LHCN-M2 (cell line): Measurements from ENCODE around the gene EIF4G3. TPM values are rescaled to one million over a fixed set of nuclear protein-coding genes. Genes with fewer than 3 reads are reported as not detected.
A peak's percentile ranks its signal among the peaks of the same experiment; 100 is the strongest.
"Not testable (repeated sequence)": the region's sequence is repeated elsewhere in the genome, so short reads cannot be mapped to it uniquely, and the experiment has no call there.

ENCODE experiments used
- DNase-seq: peaks from one replicate; pipeline ENCODE4 v3.0.0-alpha.2; 2012; ENCODE audit warnings: low read depth
- total RNA-seq: library from RNA; depleted of rRNA; stranded (reverse); fragments of >200 nt; gene quantifications from 2 replicates; pipeline ENCODE4 v1.2.3, GENCODE V29; 2014

The EIF4G3 gene
- total RNA-seq, 1 experiment from 2014 or later = 45.8 TPM

DNA sequence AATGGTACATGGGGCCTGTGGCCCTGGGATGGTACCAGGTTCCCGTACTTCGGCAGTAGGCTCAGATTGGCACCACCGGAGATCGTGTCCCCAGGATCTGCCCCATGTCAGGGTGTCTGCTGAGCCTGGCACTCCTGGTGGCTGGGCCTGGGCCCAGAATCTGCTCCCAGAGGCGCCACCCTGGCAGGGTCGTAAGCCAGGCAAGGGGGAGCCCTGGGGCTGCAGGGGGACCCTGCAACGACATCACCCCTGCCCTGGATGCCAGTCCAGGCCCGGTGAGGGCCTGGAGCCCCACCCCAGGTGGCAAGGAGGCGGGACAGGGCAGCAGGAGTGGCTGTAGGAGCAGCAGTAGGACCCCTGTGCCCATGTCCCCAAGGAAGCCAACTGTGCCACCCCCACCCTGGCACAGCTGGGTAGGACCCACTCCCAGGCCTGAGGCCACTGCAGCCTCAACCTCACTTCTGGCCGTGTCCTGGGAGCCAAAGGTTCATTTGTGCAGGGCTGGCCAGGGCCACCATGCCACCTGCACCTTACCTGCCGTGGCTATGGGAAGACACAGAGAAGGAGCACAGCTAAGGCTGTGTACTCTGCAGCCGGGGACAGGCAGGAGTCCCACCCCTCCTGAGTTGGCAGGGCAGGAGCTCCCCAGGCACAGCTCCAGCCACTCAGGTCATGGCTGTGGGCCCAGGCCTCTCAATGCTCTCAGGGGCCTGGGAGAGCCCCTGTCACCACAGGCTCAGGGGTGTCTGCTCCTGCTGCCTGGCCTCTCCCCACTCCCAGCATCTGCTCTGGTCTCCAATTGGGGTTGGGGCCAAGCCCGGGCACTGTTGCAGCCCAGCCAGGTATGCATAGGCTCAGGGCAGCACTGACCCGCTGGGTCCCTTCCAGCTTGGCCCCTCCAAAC, 141.7 kb downstream of the EIF4G3 start:
- DNase-seq = no peak

DNA sequence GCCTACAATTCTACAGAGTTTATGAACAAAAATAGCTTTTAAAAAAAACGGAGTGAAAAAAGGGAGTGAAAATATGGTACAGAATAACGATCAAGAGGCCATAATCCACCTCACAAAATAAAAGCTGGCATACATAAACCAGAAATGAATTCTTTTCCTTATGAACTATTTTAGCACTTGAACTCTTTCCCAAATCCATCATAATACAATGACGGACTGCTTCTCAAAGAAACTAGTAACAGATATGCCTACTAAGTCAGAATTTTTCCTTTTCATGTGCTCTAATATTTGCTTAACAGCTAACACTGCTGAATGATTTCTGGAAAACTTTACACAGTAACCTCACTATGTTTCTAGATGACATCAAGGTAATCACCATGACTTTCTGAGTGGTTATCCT, 144.0 kb downstream of the EIF4G3 start:
- no peak for DNase-seq

DNA sequence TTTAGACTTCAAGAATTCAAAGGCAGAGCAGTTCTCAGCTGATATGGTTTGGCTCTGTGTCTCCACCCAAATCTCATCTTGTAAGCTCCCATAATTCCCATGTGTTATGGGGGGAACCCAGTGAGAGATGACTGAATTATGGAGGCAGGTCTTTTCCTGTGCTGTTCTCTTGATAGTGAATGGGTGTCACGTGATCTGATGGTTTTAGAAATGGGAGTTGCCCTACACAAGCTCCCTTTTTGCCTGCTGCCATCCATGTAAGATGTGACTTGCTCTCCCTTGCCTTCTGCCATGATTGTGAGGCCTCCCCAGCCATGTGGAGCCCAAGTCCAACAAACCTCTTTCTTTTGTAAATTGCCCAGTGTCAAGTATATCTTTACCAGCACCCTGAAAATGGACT, 146.5 kb downstream of the EIF4G3 start:
- DNase-seq = no peak

DNA sequence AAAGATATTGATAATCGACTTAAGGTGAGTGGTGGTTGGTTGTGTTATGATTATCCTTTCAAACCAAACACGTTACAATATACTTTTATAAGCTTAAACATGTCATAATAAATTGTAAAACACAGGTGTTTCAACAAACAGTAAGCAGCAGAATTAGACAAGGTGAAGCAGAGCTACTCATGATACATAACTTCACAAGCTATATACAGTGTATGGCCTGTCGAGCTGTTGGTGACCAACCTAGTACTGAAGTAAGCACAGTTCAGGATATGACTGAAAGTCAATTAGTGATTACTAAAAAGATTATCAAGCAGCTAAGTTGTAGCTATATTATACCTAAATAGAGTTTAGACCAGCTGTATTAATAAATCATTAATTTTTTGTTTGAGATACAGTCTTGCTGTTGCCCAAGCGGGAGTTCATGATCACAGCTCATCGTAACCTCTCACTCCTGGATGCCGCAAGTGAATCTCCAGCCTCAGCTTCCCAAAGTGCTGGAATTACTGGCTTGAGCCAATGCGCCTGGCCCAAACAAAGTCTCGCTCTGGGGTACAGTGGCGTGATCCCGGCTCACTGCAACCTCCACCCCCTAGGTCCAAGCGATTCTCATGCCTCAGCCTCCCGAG, 148.1 kb downstream of the EIF4G3 start:
- no peak for DNase-seq

DNA sequence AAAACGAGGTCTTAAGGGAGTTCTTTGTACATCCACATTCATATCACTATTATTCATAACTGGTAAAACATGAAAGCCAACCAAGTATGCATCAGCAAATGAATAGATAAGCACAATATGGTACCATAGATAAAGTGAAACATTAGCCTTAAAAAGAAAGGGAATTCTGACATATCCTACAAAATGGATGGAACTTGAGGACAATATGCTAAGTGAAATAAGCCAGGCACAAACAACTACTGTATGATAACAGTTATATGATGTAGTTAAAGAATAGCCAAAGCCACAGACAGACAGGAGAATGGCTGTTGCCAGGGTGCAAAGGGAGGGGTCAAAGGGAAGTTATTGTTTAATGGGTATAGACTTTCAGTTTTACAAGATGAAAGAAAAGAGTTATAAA, 148.9 kb downstream of the EIF4G3 start:
- no peak for DNase-seq

DNA sequence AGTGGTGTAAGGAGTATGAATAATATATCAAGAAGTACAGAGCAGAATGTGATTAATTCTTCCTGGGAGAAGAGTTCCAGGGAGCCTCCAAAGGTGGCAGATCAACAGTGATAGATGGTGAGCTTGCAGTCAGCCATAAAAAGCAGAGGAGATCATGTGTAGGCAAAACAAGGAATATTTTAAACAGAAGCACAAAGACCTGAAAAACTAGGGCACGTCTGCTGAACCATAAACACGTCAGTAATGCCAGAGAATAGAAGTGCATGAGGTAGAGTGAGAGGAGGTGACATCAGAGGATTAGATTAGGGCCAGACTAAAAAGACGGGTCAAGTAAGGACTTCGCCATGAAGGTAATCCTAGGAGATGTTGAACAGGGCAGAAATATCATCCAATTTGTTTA, 151.8 kb downstream of the EIF4G3 start:
- DNase-seq = no peak

DNA sequence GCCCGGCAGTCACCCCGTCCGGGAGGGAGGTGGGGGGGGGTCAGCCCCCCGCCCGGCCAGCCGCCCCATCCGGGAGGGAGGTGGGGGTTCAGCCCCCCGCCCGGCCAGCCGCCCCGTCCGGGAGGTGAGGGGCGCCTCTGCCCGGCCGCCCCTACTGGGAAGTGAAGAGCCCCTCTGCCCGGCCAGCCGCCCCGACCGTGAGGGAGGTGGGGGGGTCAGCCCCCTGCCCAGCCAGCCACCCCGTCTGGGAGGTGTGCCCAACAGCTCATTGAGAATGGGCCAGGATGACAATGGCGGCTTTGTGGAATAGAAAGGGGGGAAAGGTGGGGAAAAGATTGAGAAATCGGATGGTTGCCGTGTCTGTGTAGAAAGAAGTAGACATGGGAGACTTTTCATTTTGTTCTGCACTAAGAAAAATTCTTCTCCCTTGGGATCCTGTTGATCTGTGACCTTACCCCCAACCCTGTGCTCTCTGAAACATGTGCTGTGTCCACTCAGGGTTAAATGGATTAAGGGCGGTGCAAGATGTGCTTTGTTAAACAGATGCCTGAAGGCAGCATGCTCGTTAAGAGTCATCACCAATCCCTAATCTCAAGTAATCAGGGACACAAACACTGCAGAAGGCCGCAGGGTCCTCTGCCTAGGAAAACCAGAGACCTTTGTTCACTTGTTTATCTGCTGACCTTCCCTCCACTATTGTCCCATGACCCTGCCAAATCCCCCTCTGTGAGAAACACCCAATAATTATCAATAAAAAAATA, 152.4 kb downstream of the EIF4G3 start:
- not testable (repeated sequence) for DNase-seq

DNA sequence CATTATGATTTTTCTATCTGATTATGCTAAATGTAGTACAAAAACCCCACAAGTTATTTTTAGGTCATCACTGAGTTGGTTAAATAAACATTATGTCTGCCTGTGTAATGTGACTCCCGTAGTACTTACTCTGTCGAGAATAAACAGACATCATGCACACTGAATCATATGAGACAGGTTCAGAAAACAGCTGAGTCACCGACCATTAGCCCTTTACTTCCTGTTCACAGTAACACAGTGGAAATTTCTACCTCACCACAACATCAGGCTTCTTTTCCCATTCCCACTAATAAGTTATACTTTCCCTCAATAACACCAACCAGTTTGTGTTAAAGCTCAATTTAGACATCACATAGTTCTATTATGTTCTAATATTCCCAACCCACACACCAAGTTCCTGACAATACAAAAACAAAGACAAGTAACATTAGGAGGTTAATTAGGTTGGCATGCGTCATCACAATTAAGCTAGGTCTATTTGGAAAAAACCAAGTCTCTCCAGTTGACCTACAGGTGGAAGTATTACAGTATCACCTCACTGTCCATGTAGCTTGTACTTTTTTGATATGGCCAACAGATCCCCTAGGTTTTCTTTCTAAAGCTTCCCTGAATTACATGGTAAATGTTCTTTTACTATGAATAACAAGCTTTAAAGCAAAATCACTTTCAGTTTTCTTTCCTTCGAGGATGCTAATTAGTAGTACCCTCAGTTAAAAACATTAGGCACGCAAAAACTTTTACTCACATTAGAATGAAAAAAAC, 154.2 kb downstream of the EIF4G3 start:
- DNase-seq = peak; percentile 99

DNA sequence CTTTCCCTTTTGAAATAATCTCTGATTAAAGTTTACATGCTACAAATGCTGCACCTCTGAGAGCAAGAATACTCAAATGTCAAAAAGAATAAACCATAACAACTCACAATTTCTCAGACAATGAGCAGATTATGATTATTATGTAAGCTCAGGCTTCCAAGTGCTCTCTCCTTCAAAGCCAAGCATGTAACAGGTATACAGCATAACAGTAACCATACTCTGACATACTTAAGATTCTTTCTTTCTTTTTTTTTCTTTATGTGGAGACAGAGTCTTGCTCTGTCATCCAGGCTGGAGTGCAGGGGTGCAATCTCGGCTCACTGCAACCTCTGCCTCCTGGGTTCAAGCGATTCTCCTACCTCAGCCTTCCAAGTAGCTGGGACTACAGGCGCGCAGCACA, 155.4 kb downstream of the EIF4G3 start:
- DNase-seq = no peak

DNA sequence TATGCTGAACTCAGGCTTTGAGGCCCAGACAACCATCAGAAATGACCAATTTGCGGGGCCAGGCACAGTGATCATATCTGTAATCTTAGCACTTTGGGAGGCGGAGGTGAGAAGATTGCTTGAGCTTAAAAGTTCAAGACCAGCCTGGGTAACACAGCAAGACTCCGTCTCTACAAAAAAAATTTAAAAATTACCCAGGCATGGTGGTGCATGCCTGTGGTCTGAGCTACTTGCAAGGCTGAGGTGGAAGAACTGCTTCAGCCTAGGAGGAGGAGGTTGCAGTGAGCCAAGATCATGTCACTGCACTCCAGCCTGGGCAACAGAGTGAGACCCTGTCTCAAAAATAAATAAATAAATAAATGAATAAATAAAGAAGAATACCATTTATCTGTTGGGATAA, 156.5 kb downstream of the EIF4G3 start:
- no peak for DNase-seq

DNA sequence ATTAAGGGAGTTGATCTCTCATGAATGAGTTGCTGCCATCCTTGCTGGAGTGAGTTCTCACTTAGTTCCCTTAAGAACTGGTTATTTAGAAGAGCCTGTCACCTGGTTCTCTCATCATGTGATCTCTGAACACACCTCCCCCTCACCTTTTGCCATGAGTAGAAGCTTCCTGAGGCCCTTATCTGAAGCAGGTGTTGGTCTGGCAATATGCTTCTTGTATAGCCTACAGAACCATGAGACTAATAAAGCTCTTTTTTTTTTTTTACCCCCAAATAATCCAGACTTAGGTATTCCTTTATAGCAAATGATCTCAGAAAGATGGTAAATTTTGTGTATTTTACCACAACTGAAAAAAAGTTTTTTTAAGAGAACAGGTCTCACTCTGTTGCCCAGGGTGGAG, 158.0 kb downstream of the EIF4G3 start:
- no peak for DNase-seq

DNA sequence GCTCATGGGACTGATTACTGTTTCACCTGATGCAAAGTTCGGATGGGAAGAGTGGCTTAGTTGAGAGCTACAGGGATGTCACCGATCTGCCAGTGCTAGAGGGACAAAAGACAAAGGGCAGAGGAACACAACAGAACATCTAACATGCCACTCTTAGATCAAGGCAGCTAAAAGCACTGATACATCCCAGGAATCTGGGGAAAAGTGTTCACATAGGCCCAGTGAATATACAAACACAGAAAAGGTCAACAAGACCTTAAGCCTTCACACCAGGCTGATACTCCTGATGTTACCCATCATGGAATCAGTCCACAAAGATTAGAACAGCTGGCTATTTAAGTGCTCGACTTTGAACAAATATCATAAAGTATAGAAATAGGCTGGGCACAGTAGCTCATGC, 163.2 kb downstream of the EIF4G3 start:
- no peak for DNase-seq

DNA sequence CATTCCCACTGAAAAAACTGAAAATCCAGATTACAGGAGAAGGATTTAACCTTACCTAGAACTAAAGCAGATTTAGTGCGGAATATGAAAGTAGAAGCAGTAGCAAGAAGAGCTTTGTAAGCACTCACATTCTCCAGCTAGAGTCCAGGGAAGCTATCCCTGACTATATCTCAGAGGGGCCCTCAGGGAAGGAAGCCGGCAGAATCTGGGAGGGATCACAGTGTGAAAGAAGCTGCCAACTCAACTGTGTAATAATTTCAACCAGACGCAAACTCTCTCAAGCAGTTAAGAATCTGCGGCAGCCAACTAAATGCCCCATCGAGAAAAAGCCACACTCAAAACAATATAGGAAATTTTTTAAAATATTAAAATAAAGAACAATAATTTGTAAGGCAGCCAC, 163.8 kb downstream of the EIF4G3 start:
- no peak for DNase-seq

DNA sequence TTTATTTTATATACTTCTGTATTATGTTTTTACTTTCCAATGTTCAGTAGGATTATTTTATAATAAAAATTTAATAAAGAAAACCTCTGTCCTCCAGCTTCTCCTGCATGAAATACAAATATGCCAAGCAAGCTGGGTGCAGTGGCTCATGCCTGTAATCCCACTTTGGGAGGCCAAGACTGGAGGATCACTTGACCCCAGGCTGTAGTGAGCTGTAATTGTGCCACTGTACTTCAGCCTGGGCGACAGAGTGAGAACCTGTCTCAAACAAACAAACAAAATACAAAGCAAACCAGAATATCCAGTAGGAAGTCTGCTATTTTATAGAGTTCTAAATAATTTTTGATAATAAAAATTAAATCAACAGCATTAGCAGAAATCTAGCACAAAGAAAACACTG, 168.8 kb downstream of the EIF4G3 start:
- DNase-seq = no peak

DNA sequence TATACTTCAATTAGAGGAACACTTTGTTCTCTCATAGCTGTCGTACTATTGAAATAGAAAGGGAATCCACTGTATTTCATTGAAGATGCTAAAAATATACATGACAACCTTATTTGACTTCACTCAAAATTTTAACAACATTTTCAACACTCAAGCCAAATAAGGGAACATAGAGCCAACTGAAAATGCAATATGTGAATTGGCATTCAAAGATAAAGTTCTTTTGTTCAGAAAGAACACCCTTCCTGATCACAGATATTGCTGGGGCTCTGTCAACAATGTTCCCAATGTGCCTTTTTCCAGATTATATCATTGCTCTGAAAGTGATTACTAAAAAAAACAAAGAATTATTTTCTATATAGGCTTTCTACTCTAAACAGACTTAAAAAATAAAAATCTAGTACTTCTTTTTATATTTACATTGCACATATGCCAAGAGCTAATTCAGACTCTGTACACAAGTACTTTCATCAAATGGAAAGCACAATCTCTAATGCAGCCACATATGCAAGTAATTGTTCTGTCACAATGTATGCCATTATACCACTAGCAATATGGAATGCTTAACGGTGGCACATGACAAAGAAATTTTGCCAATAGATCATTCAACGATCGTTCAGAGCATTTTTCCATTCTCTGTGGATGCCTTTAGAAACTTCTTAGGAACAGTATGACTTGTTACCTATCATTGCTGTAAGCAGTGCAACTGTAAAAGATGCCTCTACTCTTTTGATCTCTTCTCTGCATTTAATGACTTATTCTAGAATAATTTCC, 171.0 kb downstream of the EIF4G3 start:
- no peak for DNase-seq

DNA sequence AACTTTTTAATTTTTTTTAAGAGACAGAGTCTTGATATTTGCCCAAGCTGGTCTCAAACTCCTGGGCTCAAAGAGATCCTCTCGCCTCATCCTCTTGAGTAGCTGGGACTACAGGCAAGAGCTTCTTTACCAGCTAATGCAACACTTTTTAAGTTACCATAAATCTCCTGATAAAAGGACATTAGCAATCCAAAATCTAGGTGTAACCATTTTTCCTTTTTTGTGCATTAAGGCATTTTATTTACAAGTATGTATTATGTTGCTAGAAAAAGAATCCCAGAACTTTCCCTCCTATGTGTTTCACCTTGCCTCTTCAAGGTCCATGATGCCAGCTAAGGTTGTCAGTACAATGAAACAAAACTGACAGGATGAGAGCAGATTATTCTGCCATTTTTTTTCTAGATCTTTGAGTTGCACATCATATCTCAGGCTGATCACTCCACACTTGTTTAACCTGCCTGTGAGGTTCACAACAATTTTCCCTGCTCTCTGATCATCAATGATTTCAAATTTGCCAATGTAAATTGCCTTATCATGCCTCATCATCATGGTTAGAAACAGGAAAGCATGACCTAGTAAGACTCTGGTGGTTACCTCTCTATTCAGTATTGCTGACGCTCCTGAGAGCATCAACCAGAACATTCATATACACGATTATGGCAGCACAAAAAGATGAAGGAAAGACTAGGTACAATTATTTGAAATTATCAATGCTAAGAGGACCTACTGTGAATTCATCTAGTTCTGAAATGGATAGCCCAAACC, 173.2 kb downstream of the EIF4G3 start:
- no peak for DNase-seq

DNA sequence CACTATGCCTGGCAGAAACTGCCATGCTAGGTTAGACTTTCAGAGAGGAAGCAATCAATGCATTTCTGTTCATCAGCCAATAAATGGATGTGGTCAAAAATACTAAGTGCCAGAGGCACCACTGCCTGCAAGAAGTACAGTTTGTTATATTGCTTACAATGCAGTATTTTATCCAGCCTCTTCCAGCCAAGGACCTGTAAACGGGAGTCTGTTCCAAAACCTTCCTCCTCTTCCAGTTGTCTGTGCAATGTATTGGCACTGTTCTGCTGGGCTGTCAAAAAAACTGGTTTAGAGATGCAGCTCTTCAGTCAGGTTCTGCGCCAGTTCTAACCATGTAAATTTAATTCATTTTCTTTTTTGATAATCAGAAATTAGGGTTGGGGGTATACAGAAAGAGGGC, 175.7 kb downstream of the EIF4G3 start:
- no peak for DNase-seq

DNA sequence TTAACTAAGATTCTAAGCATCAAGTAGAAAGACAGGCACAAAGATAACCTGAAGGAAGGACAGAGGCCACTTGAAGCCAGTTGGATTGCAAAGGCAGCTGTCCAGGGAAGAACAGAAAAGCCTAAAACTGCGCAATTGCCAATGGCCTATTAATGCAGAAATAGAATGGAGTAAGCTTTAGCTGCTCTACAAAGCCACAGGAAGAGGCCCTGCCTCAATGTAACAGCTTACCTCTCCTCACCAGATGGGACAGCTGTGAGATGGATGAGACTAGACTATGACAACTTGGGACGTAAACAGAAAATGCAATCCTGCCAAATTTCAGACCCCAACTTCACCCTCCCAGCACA, 176.5 kb downstream of the EIF4G3 start:
- DNase-seq = no peak

DNA sequence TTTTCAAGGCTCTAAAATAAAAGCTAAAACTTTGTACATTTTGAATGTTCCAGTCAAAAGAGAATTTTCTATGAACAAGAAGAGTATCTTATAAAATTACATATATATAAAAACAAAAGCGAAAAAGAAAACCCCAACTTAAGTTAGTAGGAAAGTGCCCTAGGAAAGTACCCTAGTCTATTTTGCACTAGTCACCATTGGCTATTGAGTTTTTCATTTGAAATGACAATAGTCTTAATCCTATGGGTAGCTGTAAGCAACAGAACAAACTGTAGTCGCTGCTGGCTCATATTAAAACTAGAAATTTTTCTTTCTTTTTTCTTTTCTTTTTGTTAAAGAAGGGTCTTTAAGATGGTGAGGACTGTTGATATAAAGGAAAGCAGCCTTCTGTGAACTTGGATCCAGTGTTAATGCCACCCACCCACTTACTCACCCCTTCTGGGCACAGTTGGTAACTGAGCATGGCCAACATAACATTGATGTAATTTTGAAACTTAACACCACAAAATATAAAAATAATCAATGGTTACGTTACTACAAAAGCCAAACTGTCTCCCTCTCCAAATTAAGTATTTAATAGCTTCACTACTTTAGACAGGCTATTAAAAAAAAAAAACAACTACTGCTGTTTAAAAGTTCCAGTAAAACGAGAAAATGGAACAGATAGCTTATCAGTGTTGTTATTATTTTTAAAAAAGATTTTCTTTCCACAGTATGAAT, 177.0 kb downstream of the EIF4G3 start:
- no peak for DNase-seq

DNA sequence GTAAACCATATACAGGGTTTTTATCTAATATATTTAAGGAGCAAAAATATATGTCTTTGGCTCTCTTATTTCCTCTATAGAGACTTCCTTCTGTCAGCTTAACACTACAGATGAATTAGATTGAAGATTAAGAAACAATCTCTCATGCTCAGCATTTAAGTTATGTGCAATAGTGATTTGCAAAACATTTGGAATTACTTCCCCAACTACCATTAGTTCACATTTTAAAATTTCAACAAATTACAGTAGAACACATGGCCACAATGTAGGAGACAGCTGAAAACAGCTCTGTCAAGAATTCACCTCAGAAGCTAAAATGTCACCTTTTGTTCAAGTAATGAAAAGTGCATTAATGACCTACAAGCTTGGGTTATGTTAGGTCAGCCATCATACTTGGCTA, 177.9 kb downstream of the EIF4G3 start:
- no peak for DNase-seq
